Tibial nerve (tissue), 4 donors: Measurements from ENCODE around the gene CD37.

ENCODE experiments used
- EP300 ChIP-seq, 2 donors: sonication (generic); formaldehyde crosslinking; IDR thresholded peaks; one replicate each; pipeline ENCODE4 v1.6.1; 2017; ENCODE audit warnings: antibody characterized with exemption in 2 of 2, mild to moderate bottlenecking in 1 of 2
- POLR2A ChIP-seq, 2 donors: fragments of 450-650 bp; IDR thresholded peaks; one replicate each; pipeline ENCODE4 v1.6.1; 2017; ENCODE audit warnings: antibody characterized with exemption in 2 of 2, mild to moderate bottlenecking in 2 of 2, moderate library complexity in 2 of 2
- TF ChIP-seq, protein P1 (sequence below), 5 experiments: fragments of 200-600 bp in 3 of 5; fragments of 450-650 bp in 2 of 5; sonication (generic) in 3 of 5; IDR thresholded peaks; one replicate each; pipeline ENCODE4 v1.5.1; 2016 to 2019; ENCODE audit warnings: antibody characterized with exemption in 5 of 5, mild to moderate bottlenecking in 3 of 5, moderate library complexity in 2 of 5

DNA sequence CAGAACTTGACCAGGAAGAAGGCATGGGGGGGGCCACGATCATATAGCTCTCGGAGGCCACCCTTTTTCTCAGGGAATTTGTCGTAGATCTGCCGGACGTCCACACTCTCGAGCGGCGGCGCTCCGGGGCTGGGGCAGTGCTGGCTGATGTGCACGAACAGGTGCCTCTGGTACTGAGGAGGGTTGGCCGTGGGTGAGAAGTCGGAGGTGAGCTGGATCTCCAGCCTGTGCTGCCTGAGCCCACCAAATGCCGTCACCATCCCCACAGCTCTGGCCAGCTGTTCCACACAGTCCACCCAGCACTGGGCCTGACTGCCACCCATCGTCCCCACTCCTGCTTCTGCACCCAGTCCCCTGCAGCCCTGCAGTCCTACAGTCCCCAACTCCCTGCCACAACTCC, 12.0 kb downstream of the CD37 start:
- TF ChIP-seq, protein P1, sequence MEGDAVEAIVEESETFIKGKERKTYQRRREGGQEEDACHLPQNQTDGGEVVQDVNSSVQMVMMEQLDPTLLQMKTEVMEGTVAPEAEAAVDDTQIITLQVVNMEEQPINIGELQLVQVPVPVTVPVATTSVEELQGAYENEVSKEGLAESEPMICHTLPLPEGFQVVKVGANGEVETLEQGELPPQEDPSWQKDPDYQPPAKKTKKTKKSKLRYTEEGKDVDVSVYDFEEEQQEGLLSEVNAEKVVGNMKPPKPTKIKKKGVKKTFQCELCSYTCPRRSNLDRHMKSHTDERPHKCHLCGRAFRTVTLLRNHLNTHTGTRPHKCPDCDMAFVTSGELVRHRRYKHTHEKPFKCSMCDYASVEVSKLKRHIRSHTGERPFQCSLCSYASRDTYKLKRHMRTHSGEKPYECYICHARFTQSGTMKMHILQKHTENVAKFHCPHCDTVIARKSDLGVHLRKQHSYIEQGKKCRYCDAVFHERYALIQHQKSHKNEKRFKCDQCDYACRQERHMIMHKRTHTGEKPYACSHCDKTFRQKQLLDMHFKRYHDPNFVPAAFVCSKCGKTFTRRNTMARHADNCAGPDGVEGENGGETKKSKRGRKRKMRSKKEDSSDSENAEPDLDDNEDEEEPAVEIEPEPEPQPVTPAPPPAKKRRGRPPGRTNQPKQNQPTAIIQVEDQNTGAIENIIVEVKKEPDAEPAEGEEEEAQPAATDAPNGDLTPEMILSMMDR (IDR thresholded peaks at IDR 0.05), result no peak
- TF ChIP-seq POLR2A (IDR thresholded peaks at IDR 0.05) (no peak), EP300 (IDR thresholded peaks at IDR 0.05) (no peak)
